HEK293 (cell line): ENCODE results near the gene RGS7.

Source experiments
- CTCF ChIA-PET: fragments of 350-600 bp; formaldehyde crosslinking; extraction: SDS; loops from one replicate; lab custom pipeline; 2021; ENCODE audit warnings: antibody characterized with exemption; lab: Yijun Ruan, JAX
- POLR2A ChIA-PET: fragments of 300-600 bp; formaldehyde crosslinking; extraction: SDS; loops from one replicate; lab custom pipeline; 2020; ENCODE audit warnings: antibody characterized with exemption, inconsistent platforms; lab: Yijun Ruan, JAX
- H3K27ac ChIP-seq: fragments of 200-500 bp; sonication (Bioruptor generic); 2 replicates; pipeline ENCODE4 v1.5.1; 2014; ENCODE audit warnings: low read depth, low read length, control low read depth, inconsistent platforms; ENCODE audit errors: extremely low read depth
- H3K36me3 ChIP-seq, 2 experiments: fragments of 200-500 bp in 1 of 2; sonication (Bioruptor generic) in 1 of 2; 1 replicate in 1 of 2; 2 replicates in 1 of 2; pipeline ENCODE4 v1.5.1; 2014 to 2017; ENCODE audit warnings: inconsistent platforms in 2 of 2, low read length in 2 of 2; ENCODE audit not compliant: control insufficient read depth in 2 of 2, insufficient read depth in 1 of 2
- H3K4me1 ChIP-seq: fragments of 200-500 bp; sonication (Bioruptor generic); 2 replicates; pipeline ENCODE4 v1.5.1; 2014; ENCODE audit warnings: mild to moderate bottlenecking, low read length, inconsistent platforms; ENCODE audit not compliant: control insufficient read depth, insufficient read depth
- H3K4me3 ChIP-seq: 2 replicates; pipeline ENCODE4 v1.5.1; 2011; ENCODE audit warnings: low read depth, mild to moderate bottlenecking, control low read depth, low read length, moderate library complexity
- H3K9me3 ChIP-seq: fragments of 200-500 bp; sonication (Bioruptor generic); 2 replicates; pipeline ENCODE4 v1.5.1; 2014; ENCODE audit warnings: low read depth, low read length, inconsistent platforms; ENCODE audit not compliant: control insufficient read depth, insufficient read depth
- GLI2 ChIP-seq: fragments of 450-650 bp; formaldehyde crosslinking; IDR thresholded peaks from 2 replicates; pipeline ENCODE4; 2017; ENCODE audit warnings: missing biosample characterization, missing genetic modification characterization, low read depth, borderline replicate concordance
- HIC1 ChIP-seq: fragments of 450-650 bp; formaldehyde crosslinking; IDR thresholded peaks from 2 replicates; pipeline ENCODE4 v1.5.1; 2016; ENCODE audit warnings: missing biosample characterization, missing genetic modification characterization
- SALL2 ChIP-seq: fragments of 450-650 bp; formaldehyde crosslinking; IDR thresholded peaks from 2 replicates; pipeline ENCODE4 v1.5.0; 2017; ENCODE audit warnings: missing biosample characterization, mild to moderate bottlenecking, missing genetic modification characterization, borderline replicate concordance
- TSHZ1 ChIP-seq: fragments of 450-650 bp; formaldehyde crosslinking; IDR thresholded peaks from 2 replicates; pipeline ENCODE4 v1.5.1; 2016; ENCODE audit warnings: missing biosample characterization, missing genetic modification characterization, borderline replicate concordance
- ZBTB48 ChIP-seq: fragments of 450-650 bp; formaldehyde crosslinking; IDR thresholded peaks from 2 replicates; pipeline ENCODE4 v1.5.1; 2016; ENCODE audit warnings: missing biosample characterization, missing genetic modification characterization
- ZFP69B ChIP-seq: fragments of 450-650 bp; formaldehyde crosslinking; IDR thresholded peaks from 2 replicates; pipeline ENCODE4 v1.5.1; 2016; ENCODE audit warnings: missing biosample characterization, missing genetic modification characterization
- ZNF174 ChIP-seq: fragments of 450-650 bp; formaldehyde crosslinking; IDR thresholded peaks from 2 replicates; pipeline ENCODE4 v1.5.0; 2017; ENCODE audit warnings: missing biosample characterization, mild to moderate bottlenecking, missing genetic modification characterization
- ZNF175 ChIP-seq: fragments of 450-650 bp; formaldehyde crosslinking; IDR thresholded peaks from 2 replicates; pipeline ENCODE4 v1.5.1; 2016; ENCODE audit warnings: missing biosample characterization, missing genetic modification characterization
- ZNF202 ChIP-seq: fragments of 450-650 bp; formaldehyde crosslinking; IDR thresholded peaks from 2 replicates; pipeline ENCODE4 v1.5.1; 2016; ENCODE audit warnings: missing biosample characterization, missing genetic modification characterization, borderline replicate concordance
- ZNF221 ChIP-seq: fragments of 450-650 bp; formaldehyde crosslinking; IDR thresholded peaks from 2 replicates; pipeline ENCODE4 v1.5.1; 2017; ENCODE audit warnings: missing biosample characterization, missing genetic modification characterization, borderline replicate concordance
- ZNF366 ChIP-seq: fragments of 450-650 bp; formaldehyde crosslinking; conservative IDR thresholded peaks from 2 replicates; pipeline ENCODE4 v1.5.1; 2016; ENCODE audit warnings: missing biosample characterization, missing genetic modification characterization
- ZNF560 ChIP-seq: fragments of 450-650 bp; formaldehyde crosslinking; IDR thresholded peaks from 2 replicates; pipeline ENCODE4 v1.5.1; 2017; ENCODE audit warnings: missing biosample characterization, missing genetic modification characterization, borderline replicate concordance
- ZNF610 ChIP-seq: fragments of 450-650 bp; formaldehyde crosslinking; IDR thresholded peaks from 2 replicates; pipeline ENCODE4 v1.5.1; 2016; ENCODE audit warnings: missing biosample characterization, missing genetic modification characterization, borderline replicate concordance
- ZNF658 ChIP-seq: fragments of 450-650 bp; formaldehyde crosslinking; IDR thresholded peaks from 2 replicates; pipeline ENCODE4; 2016; ENCODE audit warnings: missing biosample characterization, missing genetic modification characterization
- ZNF747 ChIP-seq: fragments of 450-650 bp; formaldehyde crosslinking; IDR thresholded peaks from 2 replicates; pipeline ENCODE4 v1.5.1; 2016; ENCODE audit warnings: missing biosample characterization, missing genetic modification characterization
- ZNF776 ChIP-seq: fragments of 450-650 bp; formaldehyde crosslinking; IDR thresholded peaks from 2 replicates; pipeline ENCODE4 v1.5.0; 2017; ENCODE audit warnings: missing biosample characterization, missing genetic modification characterization, borderline replicate concordance
- ZNF843 ChIP-seq: fragments of 450-650 bp; formaldehyde crosslinking; IDR thresholded peaks from 2 replicates; pipeline ENCODE4 v1.5.1; 2016; ENCODE audit warnings: missing biosample characterization, missing genetic modification characterization
- ZXDB ChIP-seq: fragments of 450-650 bp; formaldehyde crosslinking; IDR thresholded peaks from 2 replicates; pipeline ENCODE4 v1.5.1; 2016; ENCODE audit warnings: missing biosample characterization, missing genetic modification characterization
- TF ChIP-seq, protein P1 (sequence below): fragments of 450-650 bp; formaldehyde crosslinking; IDR thresholded peaks from 2 replicates; pipeline ENCODE4 v1.5.1; 2017; ENCODE audit warnings: missing biosample characterization, missing genetic modification characterization
- TF ChIP-seq, protein P2 (sequence below): sonication (generic); formaldehyde crosslinking; IDR thresholded peaks from 2 replicates; pipeline ENCODE4 v1.8.1; 2022; ENCODE audit warnings: mild to moderate bottlenecking, moderate library complexity, missing genetic modification reagents
- TF ChIP-seq, protein P3 (sequence below): fragments of 450-650 bp; formaldehyde crosslinking; IDR thresholded peaks from 2 replicates; pipeline ENCODE4 v1.5.1; 2017; ENCODE audit warnings: missing biosample characterization, missing genetic modification characterization

RGS7 gene

DNA sequence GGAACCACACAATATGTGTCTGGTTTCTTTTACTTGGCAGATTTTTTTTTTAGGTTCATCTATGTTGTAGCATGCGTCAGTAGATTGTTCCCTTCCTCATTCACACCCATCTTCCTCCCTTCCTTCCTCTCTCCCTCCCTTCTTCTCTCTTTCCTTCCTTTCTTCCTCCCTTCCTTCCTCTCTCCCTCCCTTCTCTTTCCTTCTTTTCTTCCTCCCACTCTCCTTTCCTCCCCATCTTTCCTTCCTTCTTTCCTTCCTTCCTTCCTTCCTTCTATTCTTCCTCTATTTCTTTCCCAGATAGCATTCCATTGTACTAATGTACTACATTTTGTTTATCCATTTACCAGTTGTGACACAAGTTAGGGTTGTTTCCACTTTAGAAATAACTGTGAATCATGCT, 218.0 kb downstream of the RGS7 start:
- Histone ChIP-seq H3K4me1 (no peaks in the 10 kb centered on the region), H3K9me3 (no peaks in the 10 kb centered on the region), H3K36me3 (no peaks in the 10 kb centered on the region), H3K4me3 (no peak overlapping the region), H3K27ac (no peak overlapping the region)
- ChIA-PET CTCF (no interaction called here), POLR2A (no interaction called here)
- TF ChIP-seq ZNF658 (tag by site-specific recombination) (no peak), ZNF366 (tag by site-specific recombination) (peak; percentile 91)

GRCh38 chr1:241138248-241138647, 218.8 kb downstream of the RGS7 start:
- POLR2A ChIA-PET: no interaction called here
- Histone ChIP-seq H3K27ac (no peak overlapping the region), H3K9me3 (no peaks in the 10 kb centered on the region), H3K4me1 (no peaks in the 10 kb centered on the region), H3K36me3 (no peaks in the 10 kb centered on the region), H3K4me3 (no peak overlapping the region)
- TF ChIP-seq ZNF174 (no peak), ZNF776 (tag by site-specific recombination) (no peak), ZNF202 (tag by site-specific recombination) (no peak), HIC1 (no peak), ZNF747 (tag by site-specific recombination) (no peak), ZNF175 (tag by site-specific recombination) (no peak)
- TF ChIP-seq, protein P1, sequence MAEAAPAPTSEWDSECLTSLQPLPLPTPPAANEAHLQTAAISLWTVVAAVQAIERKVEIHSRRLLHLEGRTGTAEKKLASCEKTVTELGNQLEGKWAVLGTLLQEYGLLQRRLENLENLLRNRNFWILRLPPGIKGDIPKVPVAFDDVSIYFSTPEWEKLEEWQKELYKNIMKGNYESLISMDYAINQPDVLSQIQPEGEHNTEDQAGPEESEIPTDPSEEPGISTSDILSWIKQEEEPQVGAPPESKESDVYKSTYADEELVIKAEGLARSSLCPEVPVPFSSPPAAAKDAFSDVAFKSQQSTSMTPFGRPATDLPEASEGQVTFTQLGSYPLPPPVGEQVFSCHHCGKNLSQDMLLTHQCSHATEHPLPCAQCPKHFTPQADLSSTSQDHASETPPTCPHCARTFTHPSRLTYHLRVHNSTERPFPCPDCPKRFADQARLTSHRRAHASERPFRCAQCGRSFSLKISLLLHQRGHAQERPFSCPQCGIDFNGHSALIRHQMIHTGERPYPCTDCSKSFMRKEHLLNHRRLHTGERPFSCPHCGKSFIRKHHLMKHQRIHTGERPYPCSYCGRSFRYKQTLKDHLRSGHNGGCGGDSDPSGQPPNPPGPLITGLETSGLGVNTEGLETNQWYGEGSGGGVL (tag by site-specific recombination): no peak
- TF ChIP-seq, protein P2, sequence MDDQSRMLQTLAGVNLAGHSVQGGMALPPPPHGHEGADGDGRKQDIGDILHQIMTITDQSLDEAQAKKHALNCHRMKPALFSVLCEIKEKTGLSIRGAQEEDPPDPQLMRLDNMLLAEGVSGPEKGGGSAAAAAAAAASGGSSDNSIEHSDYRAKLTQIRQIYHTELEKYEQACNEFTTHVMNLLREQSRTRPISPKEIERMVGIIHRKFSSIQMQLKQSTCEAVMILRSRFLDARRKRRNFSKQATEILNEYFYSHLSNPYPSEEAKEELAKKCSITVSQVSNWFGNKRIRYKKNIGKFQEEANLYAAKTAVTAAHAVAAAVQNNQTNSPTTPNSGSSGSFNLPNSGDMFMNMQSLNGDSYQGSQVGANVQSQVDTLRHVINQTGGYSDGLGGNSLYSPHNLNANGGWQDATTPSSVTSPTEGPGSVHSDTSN (CRISPR knock-in tag): no peak
- CTCF ChIA-PET: no interaction called here

DNA sequence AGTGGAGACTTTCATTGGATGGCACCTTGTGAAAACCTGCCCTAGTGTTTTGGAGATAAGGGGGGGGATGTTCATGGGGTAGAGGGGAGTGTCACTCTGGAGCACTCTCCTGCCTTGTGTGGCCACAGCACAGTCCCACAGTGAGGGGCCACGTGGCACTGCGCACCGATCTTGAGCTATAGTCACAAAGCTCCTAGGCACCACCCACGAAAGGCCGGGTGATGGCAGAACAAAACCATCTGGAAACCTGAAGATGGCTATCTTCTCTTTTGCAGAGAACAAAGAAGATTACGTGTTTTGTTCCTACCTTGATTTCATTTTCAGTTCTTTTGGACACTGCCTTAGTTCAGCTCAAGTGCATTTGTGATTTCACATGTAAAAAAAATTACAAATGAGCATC, 220.6 kb downstream of the RGS7 start:
- CTCF ChIA-PET: interaction anchor here (0.7 kb wide), 1 partner anchor 56 kb away, joined by 3 read pairs; no protein-coding TSS in a partner anchor
- H3K4me3 ChIP-seq: no peak overlapping the region
- peaks cover 3% of the 10 kb centered on the region; the same call in 1 of the 2 replicates for H3K4me1 ChIP-seq
- POLR2A ChIA-PET: no interaction called here
- no peaks in the 10 kb centered on the region for H3K36me3 ChIP-seq
- no peak overlapping the region for H3K27ac ChIP-seq
- H3K9me3 ChIP-seq: no peaks in the 10 kb centered on the region
- TF ChIP-seq ZXDB (tag by site-specific recombination) (no peak), ZNF221 (tag by site-specific recombination) (no peak), TSHZ1 (tag by site-specific recombination) (no peak), SALL2 (tag by site-specific recombination) (no peak), ZNF560 (tag by site-specific recombination) (no peak), ZBTB48 (tag by site-specific recombination) (no peak), ZFP69B (tag by site-specific recombination) (no peak), ZNF843 (tag by site-specific recombination) (no peak), GLI2 (no peak), ZNF610 (tag by site-specific recombination) (no peak), ZNF747 (tag by site-specific recombination) (no peak)
- TF ChIP-seq, protein P3, sequence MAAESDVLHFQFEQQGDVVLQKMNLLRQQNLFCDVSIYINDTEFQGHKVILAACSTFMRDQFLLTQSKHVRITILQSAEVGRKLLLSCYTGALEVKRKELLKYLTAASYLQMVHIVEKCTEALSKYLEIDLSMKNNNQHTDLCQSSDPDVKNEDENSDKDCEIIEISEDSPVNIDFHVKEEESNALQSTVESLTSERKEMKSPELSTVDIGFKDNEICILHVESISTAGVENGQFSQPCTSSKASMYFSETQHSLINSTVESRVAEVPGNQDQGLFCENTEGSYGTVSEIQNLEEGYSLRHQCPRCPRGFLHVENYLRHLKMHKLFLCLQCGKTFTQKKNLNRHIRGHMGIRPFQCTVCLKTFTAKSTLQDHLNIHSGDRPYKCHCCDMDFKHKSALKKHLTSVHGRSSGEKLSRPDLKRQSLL (tag by site-specific recombination): no peak
